Subcutaneous adipose tissue (tissue), 4 donors: ENCODE measurements around the gene IQGAP2. TPM values are rescaled to one million over a fixed set of nuclear protein-coding genes. Genes with fewer than 3 reads are reported as not detected.

Experiments
- total RNA-seq, 4 donors: library from RNA; depleted of rRNA; stranded (reverse); fragments of >200 nt; gene quantifications; one replicate each; pipeline ENCODE4 v1.1.0, GENCODE V29; 2016
- TF ChIP-seq, protein P1 (sequence below): fragments of 450-650 bp; IDR thresholded peaks from one replicate; pipeline ENCODE4 v1.5.1; 2016; ENCODE audit warnings: low read depth, mild to moderate bottlenecking, control low read depth, antibody characterized with exemption, moderate library complexity

IQGAP2 gene
- total RNA-seq, 4 donors from 2014 or later = 16.8 to 119 (median 57.0) TPM

DNA sequence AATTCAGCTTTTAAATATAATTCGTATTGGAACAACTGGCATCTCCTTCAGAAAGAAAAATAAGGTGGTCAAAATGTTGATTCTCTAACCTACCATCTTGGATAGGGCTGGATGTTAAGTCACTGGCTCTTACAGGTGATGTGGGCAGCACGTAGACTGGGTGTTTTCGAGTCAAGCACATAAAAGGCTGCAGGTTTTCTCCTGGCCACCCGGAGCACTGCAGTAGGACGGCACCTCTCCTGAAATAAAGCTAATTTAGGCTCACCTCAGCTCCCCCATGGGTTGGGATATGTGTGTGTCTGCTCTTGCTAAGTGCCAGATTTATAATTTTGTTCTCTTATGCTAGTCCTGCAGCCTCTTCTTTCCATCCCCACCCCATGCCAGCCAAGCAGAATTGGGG lies 80.3 kb downstream of the IQGAP2 start:
- TF ChIP-seq, protein P1, sequence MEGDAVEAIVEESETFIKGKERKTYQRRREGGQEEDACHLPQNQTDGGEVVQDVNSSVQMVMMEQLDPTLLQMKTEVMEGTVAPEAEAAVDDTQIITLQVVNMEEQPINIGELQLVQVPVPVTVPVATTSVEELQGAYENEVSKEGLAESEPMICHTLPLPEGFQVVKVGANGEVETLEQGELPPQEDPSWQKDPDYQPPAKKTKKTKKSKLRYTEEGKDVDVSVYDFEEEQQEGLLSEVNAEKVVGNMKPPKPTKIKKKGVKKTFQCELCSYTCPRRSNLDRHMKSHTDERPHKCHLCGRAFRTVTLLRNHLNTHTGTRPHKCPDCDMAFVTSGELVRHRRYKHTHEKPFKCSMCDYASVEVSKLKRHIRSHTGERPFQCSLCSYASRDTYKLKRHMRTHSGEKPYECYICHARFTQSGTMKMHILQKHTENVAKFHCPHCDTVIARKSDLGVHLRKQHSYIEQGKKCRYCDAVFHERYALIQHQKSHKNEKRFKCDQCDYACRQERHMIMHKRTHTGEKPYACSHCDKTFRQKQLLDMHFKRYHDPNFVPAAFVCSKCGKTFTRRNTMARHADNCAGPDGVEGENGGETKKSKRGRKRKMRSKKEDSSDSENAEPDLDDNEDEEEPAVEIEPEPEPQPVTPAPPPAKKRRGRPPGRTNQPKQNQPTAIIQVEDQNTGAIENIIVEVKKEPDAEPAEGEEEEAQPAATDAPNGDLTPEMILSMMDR = no peak

DNA sequence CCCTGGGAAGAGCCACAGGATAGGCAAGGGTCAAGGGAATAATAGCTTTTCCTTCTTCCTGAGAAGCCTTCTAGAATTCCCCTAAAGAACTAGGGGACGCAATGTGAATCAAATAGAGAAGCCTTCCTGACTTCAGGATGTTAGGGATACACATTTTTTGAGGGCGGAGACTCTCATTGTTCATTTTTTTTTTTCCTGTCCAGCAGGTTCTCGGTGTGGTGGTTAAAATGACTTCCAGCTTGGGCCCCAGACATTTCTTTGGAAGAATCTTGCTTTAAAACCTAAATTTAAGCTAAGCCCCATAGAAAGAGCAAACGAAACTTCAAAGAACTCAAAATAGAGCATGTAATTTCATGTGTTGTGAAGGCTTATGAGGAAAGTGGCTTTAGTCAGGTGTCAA lies 80.8 kb downstream of the IQGAP2 start:
- TF ChIP-seq, protein P1 = no peak

DNA sequence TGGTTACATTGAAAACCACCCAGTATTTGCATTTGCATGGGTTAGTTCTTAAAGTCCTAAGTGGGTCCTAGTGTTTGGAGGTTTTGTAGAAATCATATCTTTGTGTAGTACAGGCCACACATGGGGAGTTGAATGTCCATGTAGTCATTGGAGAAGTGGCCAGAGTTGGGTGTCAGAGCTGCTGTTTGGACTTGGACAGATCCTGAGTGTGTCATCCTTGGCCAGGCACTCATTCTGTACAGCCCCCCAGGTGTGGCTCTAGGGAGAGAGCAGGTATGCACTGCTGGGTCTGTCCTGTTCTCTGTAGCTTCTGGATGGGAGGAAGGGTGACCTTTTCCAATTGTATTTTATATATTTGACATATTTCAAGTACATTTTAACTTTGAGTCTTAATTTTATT lies 82.4 kb downstream of the IQGAP2 start:
- TF ChIP-seq, protein P1 = no peak

DNA sequence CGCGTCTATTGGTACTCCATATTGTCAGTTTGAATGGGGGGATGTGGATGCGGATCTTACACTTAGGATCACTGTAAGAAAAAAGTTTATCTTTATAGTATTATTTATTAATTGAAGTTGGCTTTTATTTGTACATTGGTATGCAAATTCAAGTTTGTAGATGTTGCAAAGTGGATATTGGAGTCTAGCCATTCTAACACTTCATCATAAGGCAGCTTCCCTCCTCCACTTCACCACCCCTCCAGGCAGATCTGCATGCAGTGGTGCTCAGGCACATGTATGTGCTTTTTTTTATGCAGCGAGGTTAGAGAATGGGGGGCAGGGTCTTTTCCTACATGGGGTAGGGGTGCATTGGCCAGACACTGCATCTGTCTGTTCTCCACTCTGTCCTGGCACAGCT lies 84.3 kb downstream of the IQGAP2 start:
- TF ChIP-seq, protein P1 = no peak

DNA sequence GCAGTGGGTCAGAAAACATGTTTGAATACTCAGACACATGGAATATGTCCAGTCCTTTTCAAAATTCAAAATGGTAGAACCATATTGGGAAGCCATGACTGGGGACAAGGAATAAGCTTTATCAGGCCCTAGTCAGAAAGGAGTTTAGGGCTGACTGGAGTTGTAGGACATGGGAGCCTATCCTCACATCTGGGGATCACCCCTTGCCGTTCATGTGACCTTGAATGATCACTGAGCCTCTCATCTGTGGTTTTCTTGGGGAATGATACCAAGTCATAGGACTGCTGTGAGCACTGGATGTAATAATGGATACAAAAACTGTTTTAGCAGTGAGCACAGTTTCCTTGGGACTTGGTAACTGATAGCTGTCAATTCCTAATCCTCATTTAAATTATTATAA lies 84.7 kb downstream of the IQGAP2 start:
- TF ChIP-seq, protein P1 = no peak

DNA sequence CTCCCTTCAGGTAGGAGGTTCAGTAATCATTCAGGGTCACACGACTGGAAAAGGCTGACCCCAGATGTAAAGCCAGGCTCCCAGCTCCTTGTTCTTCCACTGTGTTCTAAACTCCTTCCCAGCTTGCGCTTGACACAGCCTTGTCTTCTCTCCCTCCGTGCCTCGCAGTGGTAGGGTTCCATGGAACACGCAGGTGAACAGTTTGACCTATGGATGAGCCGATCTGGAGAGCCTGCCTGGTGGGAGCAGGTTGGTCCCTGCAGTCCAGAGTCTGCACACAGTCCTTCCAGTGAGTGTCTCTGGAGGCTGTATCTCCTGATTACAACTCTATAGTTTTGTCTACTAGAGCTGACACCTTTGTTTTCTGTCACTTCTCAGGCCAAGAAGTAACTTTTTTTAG lies 85.9 kb downstream of the IQGAP2 start:
- TF ChIP-seq, protein P1 = no peak

DNA sequence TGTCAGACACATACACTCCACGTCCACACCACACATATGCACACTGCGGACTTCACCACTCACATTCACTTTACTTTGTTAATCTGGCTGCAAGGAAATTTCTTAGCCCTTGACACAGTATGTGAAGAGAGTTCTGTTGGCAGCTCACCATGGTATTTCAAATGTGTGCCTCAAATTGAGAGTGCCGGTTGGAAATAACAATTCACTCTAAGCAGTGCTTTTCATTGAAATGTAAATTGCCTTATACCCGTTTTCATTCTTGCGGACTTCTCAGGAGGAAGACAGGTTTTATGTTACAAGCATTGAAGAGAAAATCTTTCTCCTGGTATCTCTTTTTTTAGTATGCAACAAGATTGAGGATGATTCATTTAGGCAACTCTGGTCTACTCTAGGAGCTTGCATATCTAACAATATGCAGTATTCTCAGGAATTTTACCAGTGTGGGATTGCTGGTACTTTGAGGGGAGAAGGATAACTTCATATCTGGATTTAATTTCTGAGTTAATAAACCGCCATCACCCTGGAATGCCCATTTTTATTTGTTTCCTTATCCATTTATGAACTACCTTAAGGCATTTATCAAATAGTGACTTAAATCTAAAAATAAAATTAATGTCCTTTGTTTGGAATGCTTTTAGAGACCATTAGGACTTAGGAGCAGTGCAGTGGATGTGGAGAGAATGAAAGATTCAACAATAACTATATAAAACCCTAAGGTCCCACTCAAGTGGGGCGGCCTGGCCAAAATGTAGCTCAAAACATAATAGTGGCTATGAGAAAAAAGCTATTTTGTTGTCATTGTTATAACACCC lies 87.0 kb downstream of the IQGAP2 start:
- TF ChIP-seq, protein P1 = no peak
